ENCODE measurements around the gene SOX6. TPM values are rescaled to one million over a fixed set of nuclear protein-coding genes. Genes with fewer than 3 reads are reported as not detected.
"Not testable (repeated sequence)": the region's sequence is repeated elsewhere in the genome, so short reads cannot be mapped to it uniquely, and the experiment has no call there.

SOX6 gene
- total RNA-seq, 1 experiment from 2014 or later, result 7.9 TPM

- H3K4me3 ChIP-seq, result no peak overlapping the region
- no peaks in the 10 kb centered on the region for H3K36me3 ChIP-seq
- H3K4me1 ChIP-seq, result no peaks in the 10 kb centered on the region
- H3K9me3 ChIP-seq (replicated peaks), result no peaks in the 10 kb centered on the region; the same call in 1 of the 2 replicates
- no peak for DNase-seq
- H3K27ac ChIP-seq, result no peak overlapping the region
- H3K27me3 ChIP-seq, result no peaks in the 10 kb centered on the region
These were observed 306.7 kb downstream of the SOX6 start for GRCh38 chr11:16049611-16050010.

- no peaks in the 10 kb centered on the region for H3K27me3 ChIP-seq
- no peak for DNase-seq
- no peaks in the 10 kb centered on the region; the same call in 1 of the 2 replicates for H3K9me3 ChIP-seq (replicated peaks)
- H3K4me3 ChIP-seq, result no peak overlapping the region
- no peak overlapping the region for H3K27ac ChIP-seq
- no peaks in the 10 kb centered on the region for H3K36me3 ChIP-seq
- no peaks in the 10 kb centered on the region for H3K4me1 ChIP-seq
These were observed 309.3 kb downstream of the SOX6 start for GRCh38 chr11:16047073-16047472.

- Histone ChIP-seq H3K4me1 (no peaks in the 10 kb centered on the region), H3K36me3 (no peaks in the 10 kb centered on the region), H3K27me3 (no peaks in the 10 kb centered on the region), H3K9me3 (replicated peaks) (no peaks in the 10 kb centered on the region), H3K4me3 (no peak overlapping the region), H3K27ac (no peak overlapping the region)
- no peak for DNase-seq
These were observed 312.7 kb downstream of the SOX6 start for GRCh38 chr11:16043617-16044016.

- Histone ChIP-seq H3K36me3 (no peaks in the 10 kb centered on the region), H3K9me3 (replicated peaks) (no peaks in the 10 kb centered on the region), H3K27me3 (no peaks in the 10 kb centered on the region), H3K4me3 (no peak overlapping the region), H3K4me1 (no peaks in the 10 kb centered on the region), H3K27ac (no peak overlapping the region)
- DNase-seq, result no peak
These were observed 315.1 kb downstream of the SOX6 start for GRCh38 chr11:16041207-16041606.

GRCh38 chr11:16040151-16040550 lies 316.2 kb downstream of the SOX6 start:
- H3K4me1 ChIP-seq, result no peaks in the 10 kb centered on the region
- no peak overlapping the region for H3K27ac ChIP-seq
- no peak for DNase-seq
- H3K4me3 ChIP-seq, result no peak overlapping the region
- H3K36me3 ChIP-seq, result no peaks in the 10 kb centered on the region
- no peaks in the 10 kb centered on the region for H3K27me3 ChIP-seq
- no peaks in the 10 kb centered on the region for H3K9me3 ChIP-seq (replicated peaks)

- Histone ChIP-seq H3K4me3 (no peak overlapping the region), H3K4me1 (no peaks in the 10 kb centered on the region), H3K9me3 (replicated peaks) (no peaks in the 10 kb centered on the region), H3K36me3 (no peaks in the 10 kb centered on the region), H3K27me3 (no peaks in the 10 kb centered on the region), H3K27ac (no peak overlapping the region)
- no peak for DNase-seq
These were observed 319.2 kb downstream of the SOX6 start for GRCh38 chr11:16037179-16037578.

GRCh38 chr11:16036218-16036617 lies 320.1 kb downstream of the SOX6 start:
- no peaks in the 10 kb centered on the region for H3K9me3 ChIP-seq (replicated peaks)
- H3K4me1 ChIP-seq, result no peaks in the 10 kb centered on the region
- no peak for DNase-seq
- H3K36me3 ChIP-seq, result no peaks in the 10 kb centered on the region
- H3K27me3 ChIP-seq, result no peaks in the 10 kb centered on the region
- H3K4me3 ChIP-seq, result no peak overlapping the region
- no peak overlapping the region for H3K27ac ChIP-seq

- DNase-seq, result no peak
- Histone ChIP-seq H3K4me3 (no peak overlapping the region), H3K36me3 (no peaks in the 10 kb centered on the region), H3K4me1 (no peaks in the 10 kb centered on the region), H3K9me3 (replicated peaks) (no peaks in the 10 kb centered on the region), H3K27me3 (no peaks in the 10 kb centered on the region), H3K27ac (no peak overlapping the region)
These were observed 322.3 kb downstream of the SOX6 start for GRCh38 chr11:16034074-16034473.

- no peak for DNase-seq
- Histone ChIP-seq H3K4me1 (no peaks in the 10 kb centered on the region), H3K9me3 (replicated peaks) (no peaks in the 10 kb centered on the region), H3K27me3 (no peaks in the 10 kb centered on the region), H3K4me3 (no peak overlapping the region), H3K36me3 (no peaks in the 10 kb centered on the region), H3K27ac (no peak overlapping the region)
These were observed 323.4 kb downstream of the SOX6 start for GRCh38 chr11:16032974-16033373.

- no peak for DNase-seq
- H3K36me3 ChIP-seq, result no peaks in the 10 kb centered on the region
- H3K4me1 ChIP-seq, result no peaks in the 10 kb centered on the region
- H3K27me3 ChIP-seq, result no peaks in the 10 kb centered on the region
- no peaks in the 10 kb centered on the region for H3K9me3 ChIP-seq (replicated peaks)
- H3K4me3 ChIP-seq, result no peak overlapping the region
- no peak overlapping the region for H3K27ac ChIP-seq
These were observed 325.1 kb downstream of the SOX6 start for GRCh38 chr11:16031210-16031609.

GRCh38 chr11:16030664-16031063 lies 325.7 kb downstream of the SOX6 start:
- Histone ChIP-seq H3K36me3 (no peaks in the 10 kb centered on the region), H3K27ac (no peak overlapping the region), H3K4me3 (no peak overlapping the region), H3K27me3 (no peaks in the 10 kb centered on the region), H3K9me3 (replicated peaks) (no peaks in the 10 kb centered on the region), H3K4me1 (no peaks in the 10 kb centered on the region)
- DNase-seq, result no peak

- H3K9me3 ChIP-seq (replicated peaks); H3K36me3 ChIP-seq; H3K4me3 ChIP-seq; H3K27me3 ChIP-seq; DNase-seq; H3K27ac ChIP-seq; H3K4me1 ChIP-seq: not testable (repeated sequence)
These were observed 327.2 kb downstream of the SOX6 start for GRCh38 chr11:16029151-16029550.

- no peak overlapping the region for H3K4me3 ChIP-seq
- H3K27me3 ChIP-seq, result no peaks in the 10 kb centered on the region
- no peaks in the 10 kb centered on the region for H3K36me3 ChIP-seq
- DNase-seq, result no peak
- H3K9me3 ChIP-seq (replicated peaks), result no peaks in the 10 kb centered on the region
- no peaks in the 10 kb centered on the region for H3K4me1 ChIP-seq
- no peak overlapping the region for H3K27ac ChIP-seq
These were observed 327.9 kb downstream of the SOX6 start for GRCh38 chr11:16028419-16028818.

- H3K4me1 ChIP-seq, result no peaks in the 10 kb centered on the region
- H3K27ac ChIP-seq, result no peak overlapping the region
- H3K9me3 ChIP-seq (replicated peaks), result no peaks in the 10 kb centered on the region
- H3K4me3 ChIP-seq, result no peak overlapping the region
- H3K27me3 ChIP-seq, result no peaks in the 10 kb centered on the region
- DNase-seq, result no peak
- no peaks in the 10 kb centered on the region for H3K36me3 ChIP-seq
These were observed 328.7 kb downstream of the SOX6 start for GRCh38 chr11:16027621-16028020.

- H3K4me3 ChIP-seq, result no peak overlapping the region
- DNase-seq, result no peak
These were observed 329.5 kb downstream of the SOX6 start for GRCh38 chr11:16026849-16027248.

GRCh38 chr11:16018931-16019330 lies 337.4 kb downstream of the SOX6 start:
- H3K9me3 ChIP-seq (replicated peaks), result no peaks in the 10 kb centered on the region
- H3K4me3 ChIP-seq, result no peak overlapping the region
- DNase-seq, result no peak
- no peak overlapping the region for H3K27ac ChIP-seq
- H3K4me1 ChIP-seq, result no peaks in the 10 kb centered on the region
- H3K36me3 ChIP-seq, result no peaks in the 10 kb centered on the region
- H3K27me3 ChIP-seq, result no peaks in the 10 kb centered on the region

More at GRCh38 chr11:16026849-16027248, 329.5 kb downstream of the SOX6 start:
- H3K4me1 ChIP-seq, result no peaks in the 10 kb centered on the region
- no peaks in the 10 kb centered on the region for H3K36me3 ChIP-seq
- no peaks in the 10 kb centered on the region for H3K9me3 ChIP-seq (replicated peaks)
- H3K27me3 ChIP-seq, result no peaks in the 10 kb centered on the region
- no peak overlapping the region for H3K27ac ChIP-seq

- no peaks in the 10 kb centered on the region for H3K36me3 ChIP-seq
- no peak overlapping the region for H3K4me3 ChIP-seq
- no peaks in the 10 kb centered on the region for H3K4me1 ChIP-seq
- no peaks in the 10 kb centered on the region for H3K27me3 ChIP-seq
- no peak for DNase-seq
- no peak overlapping the region for H3K27ac ChIP-seq
- H3K9me3 ChIP-seq (replicated peaks), result no peaks in the 10 kb centered on the region
These were observed 339.9 kb downstream of the SOX6 start for GRCh38 chr11:16016468-16016829.

Measured in SJCRH30 (cell line).